GM12878 (cell line): Measurements from ENCODE around the gene FAM177B. TPM values are rescaled to one million over a fixed set of nuclear protein-coding genes. Genes with fewer than 3 reads are reported as not detected.

Experiments
- ATAC-seq: fragments of 200-7000 bp; cut with Tn5 transposase; 3 replicates; pipeline ENCODE4 v1.9.1; 2020; ENCODE audit warnings: mild to moderate bottlenecking, moderate library complexity
- BruUV-seq: library from RNA; stranded (reverse); fragments of 400-500 nt; replicated peaks from 2 replicates; lab custom pipeline; 2021; lab: Mats Ljungman, UMichigan
- CTCF ChIA-PET: fragments of 300-600 bp; sonication (Branson Sonifier 250); formaldehyde crosslinking; extraction: SDS; loops from one replicate; lab custom pipeline; 2021; ENCODE audit warnings: inconsistent platforms; lab: Yijun Ruan, JAX
- POLR2A ChIA-PET: fragments of 350-600 bp; formaldehyde crosslinking; extraction: SDS; loops from one replicate; lab custom pipeline; 2021; ENCODE audit warnings: inconsistent platforms; lab: Charles Lee
- RAD21 ChIA-PET: fragments of 300-600 bp; sonication (Branson Sonifier 250); formaldehyde crosslinking; loops from one replicate; lab custom pipeline; 2023; ENCODE audit warnings: antibody characterized with exemption; ENCODE audit not compliant: unreplicated experiment; lab: Charles Lee
- SMC1A ChIA-PET: fragments of 300-600 bp; sonication (Branson Sonifier 250); formaldehyde crosslinking; loops from one replicate; lab custom pipeline; 2023; ENCODE audit not compliant: unreplicated experiment, uncharacterized antibody; lab: Charles Lee
- DNase-seq: peaks from one replicate; pipeline ENCODE4 v3.0.0-alpha.2; 2011; ENCODE audit warnings: low read depth, low spot score
- FAIRE-seq: peaks from 3 replicates; lab custom pipeline; 2011; peaks lifted over from hg19 to GRCh38; lab: Jason Lieb, UNC
- H2AFZ ChIP-seq: 2 replicates; pipeline ENCODE4 v1.6.0; 2011; ENCODE audit warnings: low read depth, low read length, control low read depth; ENCODE audit not compliant: control insufficient read depth
- H3K27ac ChIP-seq: 2 replicates; pipeline ENCODE4 v1.5.1; 2011; ENCODE audit warnings: control low read depth; ENCODE audit not compliant: control insufficient read depth, insufficient read depth
- H3K27me3 ChIP-seq, 2 experiments: replicated peaks in 1 of 2; 2 replicates each; pipeline versions ENCODE4 v1.6.0 to v1.6.1; 2011; ENCODE audit warnings: low read length in 1 of 2; ENCODE audit not compliant: control insufficient read depth in 2 of 2, insufficient read depth in 2 of 2
- H3K36me3 ChIP-seq, 2 experiments: 2 replicates each; pipeline ENCODE4 v1.5.1; 2011; ENCODE audit warnings: low read length in 1 of 2; ENCODE audit not compliant: control insufficient read depth in 2 of 2, insufficient read depth in 2 of 2
- H3K4me1 ChIP-seq: 2 replicates; pipeline ENCODE4 v1.6.1; 2011; ENCODE audit warnings: mild to moderate bottlenecking, low read length, moderate library complexity, mixed read lengths; ENCODE audit not compliant: control insufficient read depth, insufficient read depth
- H3K4me2 ChIP-seq: 2 replicates; pipeline ENCODE4 v1.6.0; 2011; ENCODE audit warnings: control low read depth; ENCODE audit not compliant: control insufficient read depth, insufficient read depth
- H3K4me3 ChIP-seq: fragments of 200-600 bp; sonication (generic); 2 replicates; pipeline ENCODE4 v1.5.1; 2016
- H3K79me2 ChIP-seq: 2 replicates; pipeline ENCODE4 v1.6.0; 2011; ENCODE audit warnings: low read length; ENCODE audit not compliant: control insufficient read depth, insufficient read depth
- H3K9ac ChIP-seq: 2 replicates; pipeline ENCODE4 v1.8.0; 2011; ENCODE audit warnings: low read length, control low read depth, mixed read lengths; ENCODE audit not compliant: control insufficient read depth, insufficient read depth
- H3K9me3 ChIP-seq: replicated peaks from 3 replicates; pipeline ENCODE4 v1.5.1; 2011; ENCODE audit warnings: mild to moderate bottlenecking, low read length; ENCODE audit not compliant: control insufficient read depth, insufficient read depth
- H4K20me1 ChIP-seq: 2 replicates; pipeline ENCODE4 v1.6.0; 2011; ENCODE audit not compliant: control insufficient read depth, insufficient read depth
- DPF2 ChIP-seq: fragments of 450-650 bp; IDR thresholded peaks from 2 replicates; pipeline ENCODE4 v1.6.1; 2017; ENCODE audit warnings: mild to moderate bottlenecking
- EGR1 ChIP-seq, 2 experiments: IDR thresholded peaks; 1 replicate in 1 of 2; 2 replicates in 1 of 2; pipeline ENCODE4 v1.6.1; 2011 to 2012; ENCODE audit warnings: low read depth in 2 of 2, low read length in 2 of 2, borderline replicate concordance in 1 of 2, mild to moderate bottlenecking in 1 of 2, moderate library complexity in 1 of 2
- GATAD2B ChIP-seq: fragments of 450-650 bp; conservative IDR thresholded peaks from 2 replicates; pipeline ENCODE4 v1.6.1; 2017; ENCODE audit warnings: low read depth, mild to moderate bottlenecking, moderate library complexity
- LARP7 ChIP-seq: fragments of 450-650 bp; IDR thresholded peaks from 2 replicates; pipeline ENCODE4 v1.6.1; 2017; ENCODE audit warnings: mild to moderate bottlenecking
- MEF2A ChIP-seq: IDR thresholded peaks from 2 replicates; pipeline ENCODE4 v1.6.1; 2011; ENCODE audit warnings: low read depth, mild to moderate bottlenecking, low read length, moderate library complexity; ENCODE audit not compliant: insufficient read depth
- MYC ChIP-seq: IDR thresholded peaks from 2 replicates; pipeline ENCODE4 v1.6.1; 2011; ENCODE audit warnings: mild to moderate bottlenecking, low read length, moderate library complexity, inconsistent platforms; ENCODE audit not compliant: insufficient read depth, insufficient replicate concordance, insufficient read length, severe bottlenecking
- NFIC ChIP-seq: IDR thresholded peaks from 2 replicates; pipeline ENCODE4 v1.6.1; 2012; ENCODE audit warnings: low read depth, mild to moderate bottlenecking, inconsistent platforms, low read length, moderate library complexity
- PAX8 ChIP-seq: fragments of 450-650 bp; IDR thresholded peaks from 2 replicates; pipeline ENCODE4 v1.6.1; 2017; ENCODE audit warnings: mild to moderate bottlenecking, moderate library complexity
- SMAD1 ChIP-seq: fragments of 450-650 bp; IDR thresholded peaks from 2 replicates; pipeline ENCODE4 v1.6.1; 2018; ENCODE audit warnings: mild to moderate bottlenecking, low read depth; ENCODE audit not compliant: partially characterized antibody
- SP1 ChIP-seq: IDR thresholded peaks from one replicate; pipeline ENCODE4 v1.6.1; 2011; ENCODE audit warnings: low read depth, low read length
- YY1 ChIP-seq: IDR thresholded peaks from 2 replicates; pipeline ENCODE4 v1.6.1; 2011; ENCODE audit warnings: low read depth, mild to moderate bottlenecking, low read length
- WGBS: methylation state at CpG from one replicate; pipeline ENCODE4 v1.1.6; 2016; ENCODE audit warnings: low lambda C conversion rate; ENCODE audit not compliant: insufficient replicate concordance, insufficient coverage; ENCODE audit errors: missing lambda C conversion rate; 5-methylcytosine and 5-hydroxymethylcytosine counted together
- in situ Hi-C: fragments of 300-500 bp; cut with MboI; formaldehyde crosslinking; loops from 9 replicates; pipeline ENCODE4 v1.14.3; 2018; ENCODE audit warnings: mixed read lengths
- intact Hi-C: fragments of 100-400 bp; cut with micrococcal nuclease; formaldehyde crosslinking; loops from one replicate; pipeline ENCODE4 v1.14.2; 2022; ENCODE audit not compliant: unreplicated experiment
- polyA plus RNA-seq, 11 experiments: library from polyadenylated mRNA; depleted of rRNA in 4 of 11; unstranded in 6 of 11; stranded (reverse) in 5 of 11; fragments of >200 nt; fragmentation: Nextera tagmentation in 4 of 11; fragmentation: Illumina TruSeq in 1 of 11; extraction: Ambion mirVana in 4 of 11; extraction: Trizol in 1 of 11; gene quantifications; 1 replicate in 1 of 11; 2 replicates in 10 of 11; pipeline versions ENCODE4 v1.2.1 to v1.2.3, GENCODE V29; 2011 to 2016; ENCODE audit warnings: inconsistent platforms in 2 of 11, missing spikeins in 2 of 11, low read depth in 1 of 11
- total RNA-seq, 4 experiments: library from RNA; depleted of rRNA in 3 of 4; stranded (reverse); fragments of >200 nt in 3 of 4; fragmentation: Illumina TruSeq in 1 of 4; extraction: Trizol in 1 of 4; gene quantifications; 2 replicates each; pipeline versions ENCODE4 v1.2.1 to v1.2.3, GENCODE V29; 2013 to 2021
- TF ChIP-seq, protein P1 (sequence below): IDR thresholded peaks from 2 replicates; pipeline ENCODE4 v1.6.1; 2012; ENCODE audit warnings: low read depth, low read length, improper control_type of control experiment
- TF ChIP-seq, protein P2 (sequence below): fragments of 450-650 bp; IDR thresholded peaks from 2 replicates; pipeline ENCODE4 v1.6.1; 2017; ENCODE audit warnings: mild to moderate bottlenecking, low read depth, inconsistent platforms; ENCODE audit not compliant: poor library complexity, severe bottlenecking

The FAM177B gene
- total and polyA plus RNA-seq, 10 of the 15 experiments (the other 5 are each of a cell fraction or from before 2014, with no cell fraction given) = 0.06 TPM; not detected in 9

DNA sequence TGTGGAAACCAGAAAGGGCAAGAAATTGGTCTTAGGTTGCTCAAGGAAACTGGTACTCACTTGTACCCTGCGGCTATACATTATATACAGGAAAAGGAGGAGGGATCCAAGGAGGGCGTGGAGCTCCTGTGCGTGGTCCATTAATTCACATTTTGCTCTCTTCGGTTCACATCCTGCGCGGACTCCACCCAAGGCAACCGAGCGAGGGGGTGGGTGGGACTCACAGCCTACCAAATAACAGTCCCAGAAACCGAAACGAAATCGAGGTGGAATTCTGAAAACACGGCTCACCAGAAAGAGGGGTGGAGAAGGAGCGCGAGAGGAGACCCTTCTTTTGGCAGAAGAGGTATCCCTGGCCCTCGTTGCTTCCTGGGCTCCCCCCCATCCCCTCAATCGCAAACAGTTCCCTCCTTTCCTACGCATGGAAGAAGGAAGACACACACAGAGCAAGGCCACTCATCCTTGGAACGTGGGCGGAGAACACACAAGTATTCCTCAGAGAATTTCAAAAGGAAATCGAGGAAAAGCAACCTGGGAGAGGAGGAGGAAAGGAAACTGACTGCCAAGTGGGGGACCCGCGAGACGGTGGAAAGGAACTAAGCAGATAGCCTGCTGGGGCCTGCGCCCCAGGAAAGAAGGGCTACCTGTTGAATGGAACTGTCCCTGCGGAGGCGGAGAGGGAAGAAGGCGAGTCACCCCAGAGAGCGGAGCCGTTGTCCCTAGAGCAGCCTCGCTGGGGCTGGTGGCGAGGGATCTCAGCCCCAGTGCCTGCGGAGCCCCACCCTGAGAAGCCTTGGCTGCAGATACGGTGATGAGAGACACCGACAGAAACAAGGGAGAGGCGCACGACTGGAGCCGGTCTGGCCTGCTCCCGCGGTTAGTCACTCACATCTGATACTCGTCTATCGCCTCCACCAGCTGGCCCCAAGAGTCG is 25.4 kb upstream of the FAM177B start (continued):
- TF ChIP-seq EGR1 (IDR thresholded peaks at IDR 0.05; ENCODE audit: borderline replicate concordance in 1 of 2, low read depth in 2 of 2, low read length in 2 of 2) = peak in 1 of 2 experiments; percentile 49; a peak in 1 of 3 replicates

DNA sequence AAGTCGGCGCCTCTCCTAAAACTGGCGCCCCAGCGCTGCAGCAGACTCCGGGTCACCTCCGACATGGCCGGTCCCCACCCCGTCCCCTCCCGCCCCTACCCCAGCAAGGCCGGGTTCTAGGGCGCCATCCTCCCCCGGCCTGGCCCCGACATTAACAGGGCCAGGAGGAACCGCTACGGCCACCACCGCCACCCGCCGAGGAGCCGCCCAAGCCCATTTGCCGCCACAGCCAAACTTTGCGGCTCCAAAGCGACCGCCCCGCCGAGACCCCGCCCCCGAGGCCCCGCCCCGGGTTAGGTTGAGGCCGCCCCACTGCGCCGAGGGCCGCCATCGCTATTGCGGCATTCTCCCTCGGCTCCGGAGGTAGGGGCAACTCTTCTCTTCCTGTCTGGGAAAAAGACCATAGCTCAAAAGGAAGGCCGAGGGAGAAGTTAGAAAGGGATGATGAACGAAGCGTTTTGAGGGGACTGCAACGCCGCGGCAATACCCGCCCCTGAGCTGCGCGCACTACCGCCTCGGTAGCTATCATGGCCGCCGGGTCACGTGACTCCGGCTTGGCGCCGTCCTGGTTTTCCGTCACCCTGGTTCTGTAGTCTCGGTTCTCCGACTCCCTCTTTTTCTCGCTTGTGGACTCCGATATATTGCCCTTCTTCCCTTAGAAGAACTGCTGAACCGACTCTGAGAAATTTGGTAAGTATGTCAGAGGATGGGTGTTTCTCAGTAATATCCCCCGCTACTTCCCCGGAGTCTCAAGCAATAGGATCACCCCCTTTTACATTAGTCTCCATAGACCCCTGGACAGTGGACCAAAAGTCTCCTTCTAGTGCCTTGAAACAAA is 24.5 kb upstream of the FAM177B start, which contains the start of the genes AIDA and BROX:
TSS of gene AIDA (minus strand) at position 239 of the 838 bp plus-strand sequence. CDS start at position 65, 174 bp downstream.
TSS of gene BROX (plus strand) at position 312 of the 838 bp plus-strand sequence. CDS start 3,136 bp downstream, outside the sequence.
- SMC1A ChIA-PET = interaction anchor here (0.5 to 2.3 kb wide), 9 partner anchors 9 to 132 kb away, joined by 3 to 14 read pairs (median 3); no protein-coding TSS in a partner anchor
- peak; percentile 91 for ATAC-seq
- FAIRE-seq = no peak
- no peak for TF ChIP-seq MYC
- no peak; the same call in 1 of the 2 replicates for TF ChIP-seq PAX8
- peak; percentile 31; the same call in 1 of the 2 replicates for TF ChIP-seq LARP7
- peak; percentile 15; the same call in 1 of the 2 replicates for TF ChIP-seq DPF2
- TF ChIP-seq EGR1 (IDR thresholded peaks at IDR 0.05; ENCODE audit: borderline replicate concordance in 1 of 2, low read depth in 2 of 2, low read length in 2 of 2) = no peak
- no peak for TF ChIP-seq MEF2A
- peak; percentile 5 for TF ChIP-seq SP1
- peak; percentile 100 for TF ChIP-seq YY1
- TF ChIP-seq, protein P1, sequence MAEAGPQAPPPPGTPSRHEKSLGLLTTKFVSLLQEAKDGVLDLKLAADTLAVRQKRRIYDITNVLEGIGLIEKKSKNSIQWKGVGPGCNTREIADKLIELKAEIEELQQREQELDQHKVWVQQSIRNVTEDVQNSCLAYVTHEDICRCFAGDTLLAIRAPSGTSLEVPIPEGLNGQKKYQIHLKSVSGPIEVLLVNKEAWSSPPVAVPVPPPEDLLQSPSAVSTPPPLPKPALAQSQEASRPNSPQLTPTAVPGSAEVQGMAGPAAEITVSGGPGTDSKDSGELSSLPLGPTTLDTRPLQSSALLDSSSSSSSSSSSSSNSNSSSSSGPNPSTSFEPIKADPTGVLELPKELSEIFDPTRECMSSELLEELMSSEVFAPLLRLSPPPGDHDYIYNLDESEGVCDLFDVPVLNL = peak; percentile 57; the same call in 1 of the 2 replicates
- peak; percentile 91 for TF ChIP-seq GATAD2B
- TF ChIP-seq, protein P2, sequence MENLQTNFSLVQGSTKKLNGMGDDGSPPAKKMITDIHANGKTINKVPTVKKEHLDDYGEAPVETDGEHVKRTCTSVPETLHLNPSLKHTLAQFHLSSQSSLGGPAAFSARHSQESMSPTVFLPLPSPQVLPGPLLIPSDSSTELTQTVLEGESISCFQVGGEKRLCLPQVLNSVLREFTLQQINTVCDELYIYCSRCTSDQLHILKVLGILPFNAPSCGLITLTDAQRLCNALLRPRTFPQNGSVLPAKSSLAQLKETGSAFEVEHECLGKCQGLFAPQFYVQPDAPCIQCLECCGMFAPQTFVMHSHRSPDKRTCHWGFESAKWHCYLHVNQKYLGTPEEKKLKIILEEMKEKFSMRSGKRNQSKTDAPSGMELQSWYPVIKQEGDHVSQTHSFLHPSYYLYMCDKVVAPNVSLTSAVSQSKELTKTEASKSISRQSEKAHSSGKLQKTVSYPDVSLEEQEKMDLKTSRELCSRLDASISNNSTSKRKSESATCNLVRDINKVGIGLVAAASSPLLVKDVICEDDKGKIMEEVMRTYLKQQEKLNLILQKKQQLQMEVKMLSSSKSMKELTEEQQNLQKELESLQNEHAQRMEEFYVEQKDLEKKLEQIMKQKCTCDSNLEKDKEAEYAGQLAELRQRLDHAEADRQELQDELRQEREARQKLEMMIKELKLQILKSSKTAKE = peak; percentile 32
- no peak; the same call in 1 of the 2 replicates for TF ChIP-seq NFIC
- no peak for TF ChIP-seq SMAD1

More for the DNA sequence above, 24.5 kb upstream of the FAM177B start, which contains the start of the genes AIDA and BROX:
- H4K20me1 ChIP-seq = no peaks in the 10 kb centered on the region
- peak within 1 kb of the TSS; percentile 96 for H3K9ac ChIP-seq
- peaks cover 27% of the 10 kb centered on the region for H3K79me2 ChIP-seq
- H3K4me2 ChIP-seq = peak within 1 kb of the TSS; percentile 86
- RAD21 ChIA-PET = interaction anchor here (1.1 to 1.8 kb wide), 7 partner anchors 9 to 247 kb away, joined by 3 to 12 read pairs (median 5); partner anchors contain the start of gene FAM177B
- no peaks in the 10 kb centered on the region for H3K27me3 ChIP-seq
- peak within 1 kb of the TSS; percentile 92 for H3K4me3 ChIP-seq
- in situ Hi-C loops = loop anchor here (5.0 to 10.0 kb wide), 2 partner anchors 50 to 248 kb away; no protein-coding TSS in a partner anchor
- WGBS = under 1% methylated on average over 29 of the region's 62 CpGs
- no peaks in the 10 kb centered on the region; a peak in 1 of 4 replicates for H3K36me3 ChIP-seq
- no peak for DNase-seq
- peak within 1 kb of the TSS; percentile 98 for H3K27ac ChIP-seq
- no peaks in the 10 kb centered on the region for H3K4me1 ChIP-seq
- H3K9me3 ChIP-seq = no peaks in the 10 kb centered on the region
- intact Hi-C loops = loop anchor here (2.0 to 10.0 kb wide), 5 partner anchors 20 to 245 kb away; partner anchors contain the start of gene TAF1A
- no TSS peak for BruUV-seq
- POLR2A ChIA-PET = interaction anchor here (0.8 to 1.8 kb wide), 7 partner anchors 12 to 123 kb away, joined by 3 to 19 read pairs (median 4); partner anchors contain the start of gene TAF1A
- peak within 1 kb of the TSS; percentile 99 for H2AFZ ChIP-seq
- CTCF ChIA-PET = interaction anchor here (1.1 to 2.4 kb wide), 7 partner anchors 14 to 378 kb away, joined by 3 to 10 read pairs (median 5); no protein-coding TSS in a partner anchor
